Keratinocyte (primary cell): Measurements from ENCODE around the gene TGFBR1. TPM values are rescaled to one million over a fixed set of nuclear protein-coding genes. Genes with fewer than 3 reads are reported as not detected.

Experiments
- DNase-seq: peaks from one replicate; pipeline ENCODE4 v3.0.0-alpha.2; 2011; ENCODE audit warnings: low read depth, missing footprints, low spot score
- FAIRE-seq: peaks from 2 replicates; lab custom pipeline; 2011; peaks lifted over from hg19 to GRCh38; lab: Jason Lieb, UNC
- H2AFZ ChIP-seq: 2 replicates; pipeline ENCODE4 v1.6.0; 2012; ENCODE audit warnings: low read length, control low read depth, inconsistent platforms; ENCODE audit not compliant: control insufficient read depth
- H3K27ac ChIP-seq: 2 replicates; pipeline ENCODE4 v1.5.1; 2011; ENCODE audit warnings: low read length; ENCODE audit not compliant: control insufficient read depth, insufficient read depth
- H3K27me3 ChIP-seq: 3 replicates; pipeline ENCODE4 v1.6.0; 2011; ENCODE audit warnings: low read length; ENCODE audit not compliant: control insufficient read depth, insufficient read depth; ENCODE audit errors: extremely low read depth
- H3K36me3 ChIP-seq, 2 experiments: 2 replicates in 1 of 2; 3 replicates in 1 of 2; pipeline ENCODE4 v1.5.1; 2011; ENCODE audit warnings: low read length in 2 of 2, mild to moderate bottlenecking in 1 of 2; ENCODE audit not compliant: control insufficient read depth in 2 of 2, insufficient read depth in 2 of 2; ENCODE audit errors: extremely low read depth in 1 of 2
- H3K4me1 ChIP-seq: 3 replicates; pipeline ENCODE4 v1.5.1; 2011; ENCODE audit warnings: low read length; ENCODE audit not compliant: control insufficient read depth, insufficient read depth; ENCODE audit errors: extremely low read depth
- H3K4me2 ChIP-seq: 3 replicates; pipeline ENCODE4 v1.6.0; 2011; ENCODE audit warnings: low read depth, low read length; ENCODE audit not compliant: control insufficient read depth, insufficient read depth; ENCODE audit errors: extremely low read depth
- H3K4me3 ChIP-seq, 3 experiments: fragments of 200-600 bp in 1 of 3; sonication (generic) in 1 of 3; 2 replicates in 2 of 3; 3 replicates in 1 of 3; pipeline ENCODE4 v1.5.1; 2011 to 2016; ENCODE audit warnings: low read length in 3 of 3, mild to moderate bottlenecking in 3 of 3, control low read depth in 2 of 3, inconsistent platforms in 1 of 3, low read depth in 1 of 3, mixed read lengths in 1 of 3, mixed run types in 1 of 3, moderate library complexity in 1 of 3; ENCODE audit not compliant: control insufficient read depth in 2 of 3, insufficient read depth in 2 of 3; ENCODE audit errors: extremely low read depth in 1 of 3
- H3K79me2 ChIP-seq: 2 replicates; pipeline ENCODE4 v1.6.0; 2012; ENCODE audit warnings: low read length; ENCODE audit not compliant: control insufficient read depth, insufficient read depth
- H3K9ac ChIP-seq: 3 replicates; pipeline ENCODE4 v1.6.0; 2011; ENCODE audit warnings: low read length; ENCODE audit not compliant: control insufficient read depth, insufficient read depth; ENCODE audit errors: extremely low read depth
- H3K9me1 ChIP-seq: 3 replicates; pipeline ENCODE4 v1.6.0; 2011; ENCODE audit warnings: low read length; ENCODE audit not compliant: control insufficient read depth, insufficient read depth; ENCODE audit errors: extremely low read depth
- H3K9me3 ChIP-seq: 2 replicates; pipeline ENCODE4 v1.5.1; 2012; ENCODE audit warnings: low read depth, low read length; ENCODE audit not compliant: control insufficient read depth
- H4K20me1 ChIP-seq: 3 replicates; pipeline ENCODE4 v1.6.0; 2011; ENCODE audit warnings: low read length; ENCODE audit not compliant: control insufficient read depth, insufficient read depth; ENCODE audit errors: extremely low read depth
- CTCF ChIP-seq, 3 experiments: IDR thresholded peaks in 1 of 3; conservative IDR thresholded peaks in 1 of 3; optimal IDR thresholded peaks in 1 of 3; 2 replicates in 2 of 3; 3 replicates in 1 of 3; pipeline versions ENCODE3 to v1.5.1; 2011; ENCODE audit warnings: low read length in 3 of 3, mild to moderate bottlenecking in 3 of 3, moderate library complexity in 2 of 3, control low read depth in 1 of 3, inconsistent platforms in 1 of 3; ENCODE audit not compliant: insufficient read depth in 2 of 3; ENCODE audit errors: extremely low read depth in 1 of 3
- EZH2 ChIP-seq: IDR thresholded peaks from one replicate; pipeline ENCODE4 v1.6.1; 2012; ENCODE audit warnings: inconsistent platforms, mild to moderate bottlenecking, low read length, moderate library complexity
- dilution Hi-C: fragments of 300-500 bp; cut with MboI; formaldehyde crosslinking; loops from one replicate; pipeline ENCODE4 v1.7.0; 2020; ENCODE audit warnings: low sequenced_read_pairs; ENCODE audit not compliant: extremely low pct_ligation_motif_present
- polyA plus RNA-seq, 5 experiments: library from polyadenylated mRNA; depleted of rRNA in 3 of 5; stranded (reverse) in 3 of 5; stranded (forward) in 1 of 5; unstranded in 1 of 5; fragments of >200 nt; gene quantifications; 1 replicate in 1 of 5; 2 replicates in 3 of 5; 3 replicates in 1 of 5; pipeline versions ENCODE4 v1.2.1 to v1.2.3, GENCODE V29; 2011 to 2012; ENCODE audit warnings: missing spikeins in 2 of 5, low read depth in 1 of 5, low replicate concordance in 1 of 5

The TGFBR1 gene
- polyA plus RNA-seq, 1 donor (not counting 4 experiments of a cell fraction or from before 2014, with no cell fraction given): 55.0 TPM

GRCh38 chr9:99129091-99129490 is 24.2 kb downstream of the TGFBR1 start:
- Histone ChIP-seq H3K27me3 (no peaks in the 10 kb centered on the region), H3K9me1 (no peaks in the 10 kb centered on the region), H3K9me3 (no peaks in the 10 kb centered on the region), H3K9ac (peak overlapping the region; percentile 11), H3K4me2 (peak overlapping the region; percentile 77), H3K4me1 (peaks cover 55% of the 10 kb centered on the region), H3K36me3 (peaks cover 1 to 12% of the 10 kb centered on the region in 2 experiments), H2AFZ (no peak overlapping the region), H4K20me1 (no peaks in the 10 kb centered on the region), H3K4me3 (peak overlapping the region in 2 of 3 experiments; percentile 6 to 54), H3K79me2 (peaks cover 26% of the 10 kb centered on the region), H3K27ac (peak overlapping the region; percentile 88)
- DNase-seq (no peak), FAIRE-seq (no peak)
- no peak for TF ChIP-seq EZH2
- TF ChIP-seq CTCF (optimal IDR thresholded peaks at IDR 0.05 in 1 of 3, IDR thresholded peaks at IDR 0.05 in 1 of 3, conservative IDR thresholded peaks at IDR 0.05 in 1 of 3; ENCODE audit: extremely low read depth in 1 of 3, insufficient read depth in 2 of 3, low read length in 3 of 3): no peak
- dilution Hi-C loops: loop anchor here (10.0 kb wide), 1 partner anchor 124 kb away; no protein-coding TSS in a partner anchor

DNA sequence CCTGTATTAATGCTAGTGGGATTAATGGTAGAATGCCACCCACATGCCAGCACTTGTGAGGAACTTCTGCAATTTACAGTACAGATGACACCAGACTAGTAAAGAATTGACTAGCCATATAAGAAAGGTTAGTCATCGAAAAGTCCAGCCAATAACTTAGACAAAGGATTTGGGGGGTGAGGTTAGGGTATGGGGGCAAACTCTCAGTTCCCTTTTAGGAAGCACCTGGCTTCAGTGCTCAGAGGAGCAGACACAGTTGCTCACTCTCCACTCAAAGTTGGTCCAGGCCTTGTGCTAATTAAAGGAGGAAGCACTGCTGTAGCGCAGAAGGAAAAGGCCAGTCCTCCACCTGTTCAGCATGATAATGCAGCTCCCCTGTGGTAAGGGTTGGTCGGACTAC is 25.2 kb downstream of the TGFBR1 start:
- dilution Hi-C loops: no loop called here
- H2AFZ ChIP-seq: no peak overlapping the region
- peaks cover 61% of the 10 kb centered on the region for H3K4me1 ChIP-seq

More for the DNA sequence above, 25.2 kb downstream of the TGFBR1 start:
- FAIRE-seq: peak; percentile 46
- DNase-seq: no peak
- H3K27ac ChIP-seq: peak overlapping the region; percentile 88
- H3K9ac ChIP-seq: no peak overlapping the region
- H3K79me2 ChIP-seq: peaks cover 20% of the 10 kb centered on the region
- peaks cover 1 to 13% of the 10 kb centered on the region in 2 experiments for H3K36me3 ChIP-seq
- H3K9me3 ChIP-seq: no peaks in the 10 kb centered on the region
- no peaks in the 10 kb centered on the region for H3K9me1 ChIP-seq
- peak overlapping the region; percentile 20 for H3K4me2 ChIP-seq
- no peaks in the 10 kb centered on the region for H3K27me3 ChIP-seq
- H4K20me1 ChIP-seq: no peaks in the 10 kb centered on the region
- TF ChIP-seq EZH2: no peak
- no peak for TF ChIP-seq CTCF (optimal IDR thresholded peaks at IDR 0.05 in 1 of 3, IDR thresholded peaks at IDR 0.05 in 1 of 3, conservative IDR thresholded peaks at IDR 0.05 in 1 of 3; ENCODE audit: extremely low read depth in 1 of 3, insufficient read depth in 2 of 3, low read length in 3 of 3)
- no peak overlapping the region for H3K4me3 ChIP-seq
